GM18870 (cell line): ENCODE measurements around the gene TRIM40.

ENCODE experiments used
- ATAC-seq: cut with Tn5 transposase; IDR thresholded peaks from one replicate; pipeline ENCODE4 v1.9.1; 2021; ENCODE audit warnings: moderate library complexity; ENCODE audit not compliant: unreplicated experiment

The TRIM40 gene

DNA sequence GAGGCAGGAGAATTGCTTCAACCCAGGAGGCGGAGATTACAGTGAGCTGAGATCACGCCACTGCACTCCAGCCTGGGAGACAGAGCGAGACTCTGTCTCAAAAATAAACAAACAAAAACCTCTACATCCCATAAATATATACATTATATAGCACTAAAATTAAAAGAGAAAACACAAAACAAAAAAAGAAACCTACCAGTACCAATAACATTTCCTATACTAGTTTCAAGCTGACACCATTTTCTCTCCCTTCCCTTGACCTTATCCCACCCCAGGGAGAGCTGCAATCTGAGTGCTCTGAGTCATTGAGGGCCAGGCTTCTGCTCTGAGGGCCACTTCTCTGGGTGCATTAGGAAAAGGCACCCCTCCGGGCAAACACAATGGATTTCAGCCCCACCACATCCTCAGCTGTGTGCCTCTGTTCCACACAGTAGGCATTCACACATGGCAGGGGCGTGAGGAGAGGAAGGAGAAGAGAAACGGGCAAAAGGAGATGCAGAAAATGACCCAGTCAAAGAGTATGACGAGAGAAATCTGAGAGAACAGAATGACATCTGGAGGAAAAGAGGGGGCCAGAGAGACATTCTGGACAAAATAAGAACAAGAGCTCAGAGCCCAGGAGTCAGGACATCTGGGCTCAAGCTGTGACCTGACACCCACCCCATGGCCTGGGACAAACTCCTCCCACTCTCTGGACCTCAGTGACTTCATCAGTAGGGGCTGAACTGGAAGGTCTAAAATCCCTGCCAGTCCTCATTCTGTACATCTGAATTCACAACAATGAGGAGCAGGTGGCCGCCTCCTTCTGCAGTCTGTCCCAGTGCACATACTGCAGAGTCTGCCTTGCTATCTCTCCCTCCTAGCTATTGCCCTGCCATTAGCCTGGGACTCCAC is 59.1 kb downstream of the TRIM40 start:
- ATAC-seq: no peak

DNA sequence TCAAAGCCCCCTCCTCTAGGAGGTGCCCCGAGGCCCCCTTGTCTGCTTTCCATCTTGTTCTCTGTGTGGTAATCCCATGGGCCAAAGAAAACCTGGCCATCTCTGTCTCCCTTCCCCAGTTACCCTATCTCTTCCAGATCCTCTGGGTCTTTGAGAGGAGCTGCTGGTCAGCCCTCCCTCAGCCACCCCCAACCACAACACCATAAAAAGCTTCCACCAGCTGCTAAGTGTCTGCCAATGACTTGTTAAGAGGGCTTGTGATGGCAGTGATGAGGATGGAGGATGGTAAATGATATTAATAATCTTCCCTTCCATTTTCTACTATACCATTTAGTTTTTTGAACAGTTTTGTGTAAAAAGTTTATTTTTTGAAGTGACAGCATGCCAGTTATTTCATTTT is 60.0 kb downstream of the TRIM40 start:
- ATAC-seq: no peak

DNA sequence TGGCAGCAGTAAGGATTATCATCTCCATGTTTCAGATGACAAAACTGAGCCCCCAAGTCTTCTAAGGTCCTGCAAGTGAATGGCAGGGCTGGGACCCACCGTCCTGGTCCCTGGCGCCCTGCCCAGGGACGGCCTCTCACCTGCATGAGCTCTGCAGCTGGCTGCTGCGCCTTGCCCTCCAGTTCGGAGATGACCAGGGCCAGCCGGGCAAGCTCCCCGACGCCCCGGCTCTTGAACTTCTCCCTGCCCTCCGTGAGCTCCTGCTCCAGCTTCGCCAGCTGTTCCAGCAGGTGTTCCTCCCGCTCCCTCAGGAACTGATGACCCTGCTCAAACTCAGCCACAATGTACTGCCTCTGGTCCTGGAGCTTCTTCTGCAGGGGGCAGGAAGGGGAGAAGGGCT is 60.4 kb downstream of the TRIM40 start:
- ATAC-seq: no peak
